Neuronal stem cell (in vitro differentiated cells): Measurements from ENCODE around the gene TNF.
A peak's percentile ranks its signal among the peaks of the same experiment; 100 is the strongest.

Experiments used
- DNase-seq: peaks from one replicate; pipeline ENCODE4 v3.0.0-alpha.2; 2013; ENCODE audit warnings: low spot score
- H2AFZ ChIP-seq: one replicate; pipeline ENCODE4 v1.6.1; 2013; ENCODE audit warnings: mild to moderate bottlenecking, low read length, inconsistent platforms
- H2AK5ac ChIP-seq: 2 replicates; pipeline ENCODE4 v1.6.1; 2013; ENCODE audit warnings: low read depth, mild to moderate bottlenecking, inconsistent platforms, low read length, moderate library complexity, mixed read lengths
- H2BK120ac ChIP-seq: 2 replicates; pipeline ENCODE4 v1.6.1; 2013; ENCODE audit warnings: low read depth, mild to moderate bottlenecking, inconsistent platforms, low read length, moderate library complexity, mixed read lengths
- H2BK12ac ChIP-seq: one replicate; pipeline ENCODE4 v1.6.1; 2013; ENCODE audit warnings: low read length, inconsistent platforms
- H2BK15ac ChIP-seq: 2 replicates; pipeline ENCODE4 v1.6.1; 2013; ENCODE audit warnings: mild to moderate bottlenecking, low read length, inconsistent platforms, mixed read lengths
- H2BK5ac ChIP-seq: one replicate; pipeline ENCODE4 v1.6.1; 2013; ENCODE audit warnings: inconsistent platforms, mild to moderate bottlenecking, low read length, moderate library complexity
- H3K14ac ChIP-seq: one replicate; pipeline ENCODE4 v1.6.1; 2013; ENCODE audit warnings: low read length, inconsistent platforms
- H3K18ac ChIP-seq: 2 replicates; pipeline ENCODE4 v1.6.1; 2013; ENCODE audit warnings: low read length, inconsistent platforms
- H3K23ac ChIP-seq: 2 replicates; pipeline ENCODE4 v1.6.1; 2013; ENCODE audit warnings: low read depth, mild to moderate bottlenecking, mixed read lengths, low read length, inconsistent platforms; ENCODE audit not compliant: poor library complexity
- H3K27ac ChIP-seq: replicated peaks from 3 replicates; pipeline ENCODE4 v1.5.1; 2013; ENCODE audit warnings: low read length, inconsistent platforms
- H3K27me3 ChIP-seq, 3 experiments: 2 replicates each; pipeline ENCODE4 v1.6.1; 2013; ENCODE audit warnings: low read length in 3 of 3, mild to moderate bottlenecking in 2 of 3, inconsistent platforms in 1 of 3, low read depth in 1 of 3, mixed read lengths in 1 of 3, moderate library complexity in 1 of 3; ENCODE audit not compliant: control insufficient read depth in 3 of 3, insufficient read depth in 3 of 3
- H3K36me3 ChIP-seq, 2 donors: replicated peaks in 1 of 2; 2 replicates each; pipeline ENCODE4 v1.6.1; 2013; ENCODE audit warnings: low read length in 2 of 2; ENCODE audit not compliant: control insufficient read depth in 2 of 2, insufficient read depth in 2 of 2
- H3K4ac ChIP-seq: 2 replicates; pipeline ENCODE4 v1.6.1; 2013; ENCODE audit warnings: inconsistent platforms, mild to moderate bottlenecking, low read length, moderate library complexity
- H3K4me1 ChIP-seq, 2 donors: 1 replicate in 1 of 2; 2 replicates in 1 of 2; pipeline ENCODE4 v1.6.1; 2013; ENCODE audit warnings: low read length in 2 of 2, low read depth in 1 of 2; ENCODE audit not compliant: control insufficient read depth in 2 of 2, insufficient read depth in 1 of 2
- H3K4me2 ChIP-seq: one replicate; pipeline ENCODE4 v1.6.1; 2013; ENCODE audit warnings: mild to moderate bottlenecking, low read length, inconsistent platforms; ENCODE audit not compliant: insufficient read depth, poor library complexity, severe bottlenecking
- H3K4me3 ChIP-seq, 2 donors: 2 replicates each; pipeline ENCODE4 v1.5.1; 2013; ENCODE audit warnings: low read length in 2 of 2, mild to moderate bottlenecking in 2 of 2, inconsistent platforms in 1 of 2, moderate library complexity in 1 of 2
- H3K79me1 ChIP-seq: one replicate; pipeline ENCODE4 v1.6.1; 2013; ENCODE audit warnings: low read depth, mild to moderate bottlenecking, inconsistent platforms, low read length, moderate library complexity
- H3K9ac ChIP-seq: one replicate; pipeline ENCODE4 v1.6.1; 2013; ENCODE audit warnings: mild to moderate bottlenecking, low read depth, low read length, inconsistent platforms; ENCODE audit not compliant: poor library complexity
- H3K9me3 ChIP-seq, 2 donors: replicated peaks in 1 of 2; 2 replicates each; pipeline versions ENCODE3 to v1.6.1; 2013; ENCODE audit warnings: low read length in 2 of 2, mild to moderate bottlenecking in 2 of 2, inconsistent platforms in 1 of 2, low read depth in 1 of 2, mixed read lengths in 1 of 2, moderate library complexity in 1 of 2; ENCODE audit not compliant: control insufficient read depth in 2 of 2, insufficient read depth in 1 of 2
- H4K8ac ChIP-seq: one replicate; pipeline ENCODE4 v1.6.1; 2013; ENCODE audit warnings: low read depth, mild to moderate bottlenecking, inconsistent platforms, low read length, moderate library complexity
- H4K91ac ChIP-seq: one replicate; pipeline ENCODE4 v1.6.1; 2013; ENCODE audit warnings: low read length, low read depth, mild to moderate bottlenecking, inconsistent platforms; ENCODE audit not compliant: poor library complexity
- WGBS, 2 donors: extraction: QIAGEN DNeasy Blood & Tissue Kit; methylation state at CpG; one replicate each; pipeline ENCODE4 v1.1.7; 2013; ENCODE audit warnings: missing lambda C conversion rate in 2 of 2, mixed read lengths in 1 of 2; ENCODE audit not compliant: insufficient read length in 2 of 2, insufficient replicate concordance in 1 of 2; ENCODE audit errors: extremely low coverage in 2 of 2; 5-methylcytosine and 5-hydroxymethylcytosine counted together

Gene TNF

GRCh38 chr6:31607317-31607716, 32.0 kb downstream of the TNF start:
- H2BK120ac ChIP-seq = no peak overlapping the region

GRCh38 chr6:31609519-31610406, 34.4 kb downstream of the TNF start:
- Histone ChIP-seq H2AK5ac (no peak overlapping the region), H3K4me2 (no peak overlapping the region), H4K91ac (no peak overlapping the region), H3K4ac (no peak overlapping the region), H3K79me1 (no peaks in the 10 kb centered on the region), H2BK12ac (no peak overlapping the region), H3K36me3 (no peaks in the 10 kb centered on the region), H2BK15ac (no peak overlapping the region), H3K9me3 (no peaks in the 10 kb centered on the region), H2BK120ac (no peak overlapping the region), H2AFZ (no peak overlapping the region), H3K9ac (no peak overlapping the region), H3K23ac (no peak overlapping the region), H3K27me3 (no peaks in the 10 kb centered on the region), H3K14ac (no peak overlapping the region), H3K18ac (no peak overlapping the region), H3K4me1 (no peaks in the 10 kb centered on the region), H4K8ac (no peak overlapping the region), H3K4me3 (no peak overlapping the region), H3K27ac (no peak overlapping the region), H2BK5ac (no peak overlapping the region)
- no CpG with 5 or more reads among the region's 8 CpGs for WGBS, 2 donors
- DNase-seq = no peak

More at GRCh38 chr6:31607317-31607716, 32.0 kb downstream of the TNF start:
- Histone ChIP-seq H2BK5ac (no peak overlapping the region), H3K4me3 (no peak overlapping the region), H3K9me3 (no peaks in the 10 kb centered on the region), H3K27me3 (peaks cover 0 to 12% (median 0%) of the 10 kb centered on the region in 3 experiments), H3K36me3 (no peaks in the 10 kb centered on the region), H3K79me1 (no peaks in the 10 kb centered on the region), H3K18ac (no peak overlapping the region), H3K4ac (no peak overlapping the region), H2AK5ac (no peak overlapping the region), H2AFZ (no peak overlapping the region), H3K4me2 (no peak overlapping the region), H3K4me1 (no peaks in the 10 kb centered on the region), H2BK15ac (no peak overlapping the region), H3K14ac (no peak overlapping the region), H3K23ac (no peak overlapping the region), H4K8ac (no peak overlapping the region), H3K27ac (no peak overlapping the region), H3K9ac (no peak overlapping the region), H2BK12ac (no peak overlapping the region), H4K91ac (no peak overlapping the region)
- no peak for DNase-seq
- WGBS, 2 donors = no CpG with 5 or more reads among the region's 1 CpG

- Histone ChIP-seq H3K27ac (no peak overlapping the region), H2AFZ (peak overlapping the region; percentile 41), H2BK12ac (no peak overlapping the region), H3K27me3 (no peaks in the 10 kb centered on the region), H3K36me3 (no peaks in the 10 kb centered on the region), H3K23ac (no peak overlapping the region), H3K4me3 (no peak overlapping the region), H2BK15ac (no peak overlapping the region), H2BK120ac (no peak overlapping the region), H4K8ac (no peak overlapping the region), H3K18ac (no peak overlapping the region), H2AK5ac (no peak overlapping the region), H3K14ac (no peak overlapping the region), H4K91ac (no peak overlapping the region), H3K4me2 (no peak overlapping the region), H3K9ac (no peak overlapping the region), H3K79me1 (no peaks in the 10 kb centered on the region), H3K9me3 (no peaks in the 10 kb centered on the region), H3K4ac (no peak overlapping the region), H2BK5ac (no peak overlapping the region), H3K4me1 (peaks cover under 1 to 9% of the 10 kb centered on the region in 2 donors)
- DNase-seq = no peak
- WGBS, 2 donors = no CpG with 5 or more reads among the region's 4 CpGs
Observed at GRCh38 chr6:31610968-31611367, 35.6 kb downstream of the TNF start.

GRCh38 chr6:31614075-31614619, 38.8 kb downstream of the TNF start:
- Histone ChIP-seq H3K79me1 (no peaks in the 10 kb centered on the region), H3K9me3 (no peaks in the 10 kb centered on the region), H3K23ac (no peak overlapping the region), H3K4me2 (no peak overlapping the region), H3K18ac (no peak overlapping the region), H2BK5ac (no peak overlapping the region), H2AFZ (no peak overlapping the region), H3K9ac (no peak overlapping the region), H4K8ac (no peak overlapping the region), H3K27ac (no peak overlapping the region), H2BK12ac (no peak overlapping the region), H4K91ac (no peak overlapping the region), H3K4me3 (no peak overlapping the region), H2BK15ac (no peak overlapping the region), H3K4me1 (peaks cover 2 to 9% of the 10 kb centered on the region in 2 donors), H2AK5ac (no peak overlapping the region), H2BK120ac (no peak overlapping the region), H3K36me3 (no peaks in the 10 kb centered on the region), H3K14ac (no peak overlapping the region), H3K4ac (no peak overlapping the region), H3K27me3 (no peaks in the 10 kb centered on the region)
- DNase-seq = no peak
- WGBS, 2 donors = no CpG with 5 or more reads among the region's 8 CpGs
